IPS-20b (cell line): ENCODE data around the gene ITPRIP.

Experiments
- H3K27ac ChIP-seq: one replicate; pipeline ENCODE4 v1.5.1; 2013; ENCODE audit warnings: low read length
- H3K27me3 ChIP-seq: 2 replicates; pipeline ENCODE4 v1.6.1; 2013; ENCODE audit warnings: mild to moderate bottlenecking, low read length, inconsistent platforms; ENCODE audit not compliant: insufficient read depth
- H3K36me3 ChIP-seq: 2 replicates; pipeline ENCODE4 v1.6.1; 2013; ENCODE audit warnings: low read depth, mild to moderate bottlenecking, inconsistent platforms, low read length, moderate library complexity; ENCODE audit not compliant: insufficient read depth
- H3K4me1 ChIP-seq: 2 replicates; pipeline ENCODE4 v1.6.1; 2013; ENCODE audit warnings: mild to moderate bottlenecking, control low read depth, inconsistent platforms, low read length, moderate library complexity; ENCODE audit not compliant: insufficient read depth
- H3K4me3 ChIP-seq: 2 replicates; pipeline ENCODE4 v1.5.1; 2013; ENCODE audit warnings: mild to moderate bottlenecking, low read length, inconsistent platforms
- H3K9ac ChIP-seq: 2 replicates; pipeline ENCODE4 v1.6.1; 2013; ENCODE audit warnings: low read depth, mild to moderate bottlenecking, inconsistent platforms, low read length, moderate library complexity
- H3K9me3 ChIP-seq: 2 replicates; pipeline ENCODE4 v1.6.1; 2013; ENCODE audit warnings: mild to moderate bottlenecking, low read depth, low read length, inconsistent platforms; ENCODE audit not compliant: insufficient read depth

ITPRIP gene, protein sequence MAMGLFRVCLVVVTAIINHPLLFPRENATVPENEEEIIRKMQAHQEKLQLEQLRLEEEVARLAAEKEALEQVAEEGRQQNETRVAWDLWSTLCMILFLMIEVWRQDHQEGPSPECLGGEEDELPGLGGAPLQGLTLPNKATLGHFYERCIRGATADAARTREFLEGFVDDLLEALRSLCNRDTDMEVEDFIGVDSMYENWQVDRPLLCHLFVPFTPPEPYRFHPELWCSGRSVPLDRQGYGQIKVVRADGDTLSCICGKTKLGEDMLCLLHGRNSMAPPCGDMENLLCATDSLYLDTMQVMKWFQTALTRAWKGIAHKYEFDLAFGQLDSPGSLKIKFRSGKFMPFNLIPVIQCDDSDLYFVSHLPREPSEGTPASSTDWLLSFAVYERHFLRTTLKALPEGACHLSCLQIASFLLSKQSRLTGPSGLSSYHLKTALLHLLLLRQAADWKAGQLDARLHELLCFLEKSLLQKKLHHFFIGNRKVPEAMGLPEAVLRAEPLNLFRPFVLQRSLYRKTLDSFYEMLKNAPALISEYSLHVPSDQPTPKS

DNA sequence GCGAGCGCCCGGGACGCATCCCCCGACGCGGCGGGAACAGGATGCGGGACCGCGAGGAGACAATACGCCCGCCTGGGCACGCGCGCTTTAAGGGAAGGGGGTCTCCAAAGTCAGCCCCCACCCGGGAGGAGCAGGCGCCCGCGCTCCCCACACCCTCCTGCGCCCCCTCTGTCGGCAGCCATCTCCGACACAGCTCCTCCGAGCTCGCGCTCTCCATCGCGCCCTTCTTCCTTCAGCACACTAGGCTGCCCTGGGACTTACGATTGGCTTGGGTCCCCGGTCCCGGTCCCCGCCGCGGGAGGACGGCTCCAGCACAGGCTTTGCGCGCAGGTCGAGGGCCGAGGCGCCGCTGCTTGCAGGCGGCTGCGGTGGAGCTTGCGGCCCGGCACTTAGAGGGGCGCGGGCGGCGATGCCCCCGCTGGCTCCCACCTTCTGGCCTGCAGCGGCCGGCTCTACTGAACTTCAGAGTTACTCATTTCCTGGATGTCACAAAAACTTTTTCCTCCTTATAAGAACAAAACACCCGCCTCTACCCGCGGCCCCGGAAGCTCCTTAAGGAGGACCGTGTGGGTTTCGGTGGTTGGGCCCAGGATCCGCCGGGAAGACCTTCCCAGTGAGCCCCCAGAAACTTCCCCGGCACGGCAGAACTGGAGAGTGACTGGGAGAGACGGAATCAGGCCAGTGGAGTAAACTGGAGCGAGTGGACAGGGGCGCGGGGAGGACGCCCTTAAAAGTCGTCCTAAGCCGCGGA is at the start of gene ITPRIP:
ITPRIP (minus strand) TSS at position 481 of the 751 bp plus-strand sequence. CDS start 22,414 bp downstream, outside the sequence.
- Histone ChIP-seq H3K4me3 (peak within 1 kb of the TSS; percentile 95), H3K9me3 (no peaks in the 10 kb centered on the region), H3K4me1 (peaks cover 34% of the 10 kb centered on the region), H3K36me3 (peaks cover 4% of the 10 kb centered on the region; the same call in 1 of the 2 replicates), H3K9ac (peak within 1 kb of the TSS; percentile 92), H3K27me3 (peaks cover 9% of the 10 kb centered on the region), H3K27ac (peak within 1 kb of the TSS; percentile 64)

DNA sequence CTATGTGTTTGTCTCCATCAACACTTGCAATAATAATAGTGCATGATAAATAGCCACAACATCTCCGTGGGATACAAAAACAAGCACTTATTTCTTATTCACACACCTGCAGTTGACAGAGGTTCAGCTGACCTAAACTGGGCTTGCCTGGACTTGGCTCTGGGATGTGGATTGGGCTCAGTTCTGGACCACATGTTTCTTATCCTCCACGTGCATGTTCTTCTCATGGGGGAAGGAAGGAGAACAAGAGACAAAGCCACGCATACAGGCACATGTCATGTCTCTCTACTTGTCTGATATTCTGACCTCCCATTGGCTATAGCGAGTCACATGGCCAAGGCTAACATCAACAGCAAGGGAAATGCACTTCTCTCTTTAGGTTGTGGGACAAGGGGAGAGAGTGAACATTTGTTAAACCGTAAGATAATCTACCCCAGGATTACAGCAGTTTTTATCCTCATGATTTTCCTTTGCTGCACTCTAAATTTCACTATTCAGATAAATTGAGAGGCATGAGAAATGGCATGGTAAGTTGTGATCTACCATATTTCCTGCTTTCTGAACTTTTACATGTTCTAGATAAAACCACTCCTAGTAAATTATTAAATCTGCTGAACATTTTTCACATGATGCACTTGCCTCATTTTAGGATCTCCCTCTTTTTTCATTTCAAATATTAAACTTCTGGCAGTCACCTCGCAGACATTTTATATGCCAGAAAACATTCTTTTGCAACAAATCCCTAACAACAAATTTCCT is 49.0 kb upstream of the ITPRIP start:
- no peak overlapping the region for H3K9ac ChIP-seq
- no peaks in the 10 kb centered on the region for H3K36me3 ChIP-seq
- H3K27me3 ChIP-seq = no peaks in the 10 kb centered on the region
- H3K9me3 ChIP-seq = no peaks in the 10 kb centered on the region
- H3K4me1 ChIP-seq = peaks cover 8% of the 10 kb centered on the region
- H3K27ac ChIP-seq = no peak overlapping the region
- H3K4me3 ChIP-seq = no peak overlapping the region

DNA sequence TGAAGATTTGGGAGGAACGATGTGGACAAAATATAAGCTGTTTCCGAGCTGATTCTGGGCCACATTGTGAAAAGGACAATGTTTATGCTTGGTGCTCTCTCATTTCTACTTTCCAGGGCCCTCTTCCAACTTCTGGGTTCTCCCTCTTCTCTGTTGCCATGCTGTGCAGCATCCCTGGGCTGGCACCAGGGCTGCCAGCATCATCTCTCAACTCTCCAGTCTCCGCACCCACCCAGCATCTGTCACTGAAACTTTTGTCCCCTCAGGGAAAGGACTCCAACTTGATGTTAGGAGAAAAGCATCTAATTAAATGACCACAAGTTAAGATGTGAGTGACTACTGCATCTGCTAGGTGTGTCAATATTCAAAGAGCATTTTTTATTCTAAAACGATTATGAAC is 42.1 kb upstream of the ITPRIP start:
- no peak overlapping the region for H3K27ac ChIP-seq
- H3K36me3 ChIP-seq = no peaks in the 10 kb centered on the region
- H3K27me3 ChIP-seq = no peaks in the 10 kb centered on the region
- H3K9ac ChIP-seq = no peak overlapping the region
- no peak overlapping the region for H3K4me3 ChIP-seq
- H3K9me3 ChIP-seq = no peaks in the 10 kb centered on the region
- peaks cover 12% of the 10 kb centered on the region; the same call in 1 of the 2 replicates for H3K4me1 ChIP-seq

DNA sequence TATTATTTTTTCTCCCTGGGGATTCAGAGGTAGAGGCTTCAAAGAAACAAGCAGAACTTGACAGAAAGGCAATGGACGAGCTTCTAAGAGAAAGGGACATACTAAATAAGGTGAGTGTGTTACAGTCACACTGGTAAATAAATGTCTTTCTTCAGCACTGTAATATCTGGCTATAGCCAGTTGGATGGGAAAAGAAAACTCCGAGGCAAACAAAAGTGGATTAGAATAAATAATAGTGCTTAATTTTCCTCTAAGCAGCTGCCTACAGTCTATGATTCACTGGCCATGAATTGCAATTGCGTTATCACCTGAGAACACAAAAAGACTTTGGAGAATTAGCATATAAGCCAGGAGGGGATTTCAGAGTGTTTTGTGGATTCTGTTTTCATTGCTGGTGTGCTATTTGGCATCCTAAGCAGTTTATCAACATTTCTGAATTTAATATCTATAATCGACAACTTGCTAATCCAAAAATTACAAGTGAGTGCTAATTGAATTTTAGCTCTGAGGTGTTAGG is 38.6 kb upstream of the ITPRIP start:
- H3K36me3 ChIP-seq = no peaks in the 10 kb centered on the region
- peaks cover under 1% of the 10 kb centered on the region; the same call in 1 of the 2 replicates for H3K9me3 ChIP-seq
- no peak overlapping the region for H3K4me3 ChIP-seq
- H3K9ac ChIP-seq = no peak overlapping the region
- H3K27ac ChIP-seq = no peak overlapping the region
- no peaks in the 10 kb centered on the region for H3K27me3 ChIP-seq
- peaks cover 12% of the 10 kb centered on the region; the same call in 1 of the 2 replicates for H3K4me1 ChIP-seq

DNA sequence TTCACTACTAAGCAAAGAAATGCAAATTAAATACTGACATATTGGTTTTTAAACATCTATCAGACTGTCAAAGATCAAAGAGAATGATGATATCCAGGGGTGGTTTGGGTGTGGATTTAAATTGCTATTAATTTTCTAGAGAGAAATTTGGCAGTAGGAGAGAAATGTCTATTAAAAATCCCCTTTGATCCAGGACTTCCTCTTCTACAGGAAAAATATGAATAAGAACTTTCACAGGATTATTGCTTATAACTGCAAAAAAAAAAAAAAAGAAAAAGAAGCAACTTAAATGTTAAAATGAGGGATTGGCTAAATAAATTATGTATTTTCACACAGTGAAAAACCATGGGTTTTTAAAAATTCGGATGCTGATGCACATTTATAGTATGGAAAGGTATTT is 36.3 kb upstream of the ITPRIP start:
- no peak overlapping the region for H3K27ac ChIP-seq
- no peaks in the 10 kb centered on the region for H3K27me3 ChIP-seq
- no peaks in the 10 kb centered on the region; the same call in 1 of the 2 replicates for H3K36me3 ChIP-seq
- H3K9me3 ChIP-seq = peaks cover 9% of the 10 kb centered on the region; the same call in 1 of the 2 replicates
- no peak overlapping the region for H3K9ac ChIP-seq
- no peak overlapping the region for H3K4me3 ChIP-seq
- H3K4me1 ChIP-seq = peaks cover 12% of the 10 kb centered on the region; the same call in 1 of the 2 replicates

DNA sequence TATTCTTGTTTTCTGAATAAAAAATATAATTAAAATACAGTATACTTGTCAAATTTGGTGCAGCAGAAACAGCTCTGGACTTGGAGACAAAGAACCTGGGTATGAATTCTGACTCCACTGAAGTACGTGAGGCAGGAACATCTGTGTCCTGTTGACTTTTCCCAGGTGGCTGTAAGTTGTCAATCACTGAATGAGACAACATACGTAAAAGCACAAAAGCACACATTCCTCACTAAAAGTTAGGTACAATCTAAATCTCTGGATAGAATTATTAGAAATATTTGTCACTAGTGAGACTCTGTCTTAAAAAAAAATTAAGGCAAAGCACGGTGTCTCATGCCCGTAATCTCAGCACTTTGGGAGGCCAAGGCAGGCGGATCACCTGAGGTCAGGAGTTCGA is 33.5 kb upstream of the ITPRIP start:
- Histone ChIP-seq H3K27ac (no peak overlapping the region), H3K9ac (no peak overlapping the region), H3K9me3 (peaks cover 9% of the 10 kb centered on the region; the same call in 1 of the 2 replicates), H3K27me3 (no peaks in the 10 kb centered on the region), H3K4me1 (peaks cover 13% of the 10 kb centered on the region; the same call in 1 of the 2 replicates), H3K4me3 (no peak overlapping the region), H3K36me3 (no peaks in the 10 kb centered on the region; the same call in 1 of the 2 replicates)

DNA sequence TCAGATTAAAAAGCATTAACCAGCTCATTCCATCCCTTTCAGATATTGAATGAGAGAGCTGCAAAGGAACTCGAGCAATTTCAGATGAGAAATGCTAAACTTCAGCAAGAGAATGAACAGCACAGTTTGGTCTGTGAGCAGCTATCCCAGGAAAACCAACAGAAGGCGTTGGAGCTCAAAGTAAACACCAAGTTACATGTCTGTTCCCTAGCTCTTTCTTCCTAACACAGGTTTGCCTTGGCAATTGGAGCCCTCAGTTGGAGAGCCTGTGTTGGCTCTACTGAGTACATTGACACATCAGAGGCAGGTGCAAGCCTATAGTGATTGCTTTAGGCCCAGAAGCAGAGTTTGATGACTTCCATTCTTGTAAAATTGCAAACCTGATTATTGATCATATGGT is 30.1 kb upstream of the ITPRIP start:
- Histone ChIP-seq H3K9me3 (peaks cover 9% of the 10 kb centered on the region; the same call in 1 of the 2 replicates), H3K27me3 (no peaks in the 10 kb centered on the region), H3K36me3 (no peaks in the 10 kb centered on the region; the same call in 1 of the 2 replicates), H3K4me1 (peaks cover 10% of the 10 kb centered on the region; the same call in 1 of the 2 replicates), H3K9ac (no peak overlapping the region), H3K27ac (no peak overlapping the region), H3K4me3 (no peak overlapping the region)

DNA sequence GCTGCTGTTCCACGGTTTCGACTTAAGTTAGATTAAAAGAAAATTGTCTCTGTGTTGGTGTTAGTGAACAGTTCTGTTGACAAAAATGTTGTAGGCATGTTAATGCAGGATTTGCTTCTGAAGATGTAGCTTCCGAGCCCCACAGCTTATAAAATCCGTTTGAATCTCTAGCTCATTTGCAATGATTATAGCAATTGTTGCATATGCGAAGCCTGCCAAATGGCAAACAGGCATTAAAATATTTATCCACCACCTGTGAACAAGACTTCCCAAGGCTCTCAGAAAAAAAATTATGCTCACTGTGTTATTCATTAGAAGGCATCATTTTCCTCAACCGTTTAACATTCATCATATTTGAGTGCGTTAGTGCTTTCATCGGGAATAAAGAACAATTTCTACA is 29.6 kb upstream of the ITPRIP start:
- H3K4me3 ChIP-seq = no peak overlapping the region
- H3K27me3 ChIP-seq = no peaks in the 10 kb centered on the region
- H3K36me3 ChIP-seq = no peaks in the 10 kb centered on the region; the same call in 1 of the 2 replicates
- no peak overlapping the region for H3K27ac ChIP-seq
- H3K9me3 ChIP-seq = peaks cover 9% of the 10 kb centered on the region; the same call in 1 of the 2 replicates
- no peak overlapping the region for H3K9ac ChIP-seq
- H3K4me1 ChIP-seq = peaks cover 10% of the 10 kb centered on the region; the same call in 1 of the 2 replicates

DNA sequence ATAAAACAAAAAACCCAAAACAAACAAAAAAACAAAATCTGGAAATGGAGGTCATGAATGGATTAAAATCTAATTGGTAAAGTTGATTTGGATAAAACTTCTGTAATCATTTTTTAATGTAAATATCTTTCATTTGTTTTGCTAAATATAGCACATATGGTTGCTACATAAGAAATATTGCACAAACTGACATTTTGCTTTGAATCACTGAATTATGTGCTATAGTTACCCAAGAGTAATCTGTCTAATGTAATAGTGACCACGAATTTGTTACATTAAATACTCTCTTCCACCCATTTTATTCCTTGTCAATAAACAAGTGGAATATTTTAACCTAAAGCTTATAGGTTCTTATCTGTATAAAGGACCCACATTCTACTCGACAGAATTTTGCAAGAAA is 21.5 kb upstream of the ITPRIP start:
- peaks cover 6% of the 10 kb centered on the region for H3K27me3 ChIP-seq
- H3K4me1 ChIP-seq = no peaks in the 10 kb centered on the region
- no peaks in the 10 kb centered on the region; the same call in 1 of the 2 replicates for H3K9me3 ChIP-seq
- H3K27ac ChIP-seq = no peak overlapping the region
- no peaks in the 10 kb centered on the region for H3K36me3 ChIP-seq
- no peak overlapping the region for H3K9ac ChIP-seq
- no peak overlapping the region for H3K4me3 ChIP-seq

DNA sequence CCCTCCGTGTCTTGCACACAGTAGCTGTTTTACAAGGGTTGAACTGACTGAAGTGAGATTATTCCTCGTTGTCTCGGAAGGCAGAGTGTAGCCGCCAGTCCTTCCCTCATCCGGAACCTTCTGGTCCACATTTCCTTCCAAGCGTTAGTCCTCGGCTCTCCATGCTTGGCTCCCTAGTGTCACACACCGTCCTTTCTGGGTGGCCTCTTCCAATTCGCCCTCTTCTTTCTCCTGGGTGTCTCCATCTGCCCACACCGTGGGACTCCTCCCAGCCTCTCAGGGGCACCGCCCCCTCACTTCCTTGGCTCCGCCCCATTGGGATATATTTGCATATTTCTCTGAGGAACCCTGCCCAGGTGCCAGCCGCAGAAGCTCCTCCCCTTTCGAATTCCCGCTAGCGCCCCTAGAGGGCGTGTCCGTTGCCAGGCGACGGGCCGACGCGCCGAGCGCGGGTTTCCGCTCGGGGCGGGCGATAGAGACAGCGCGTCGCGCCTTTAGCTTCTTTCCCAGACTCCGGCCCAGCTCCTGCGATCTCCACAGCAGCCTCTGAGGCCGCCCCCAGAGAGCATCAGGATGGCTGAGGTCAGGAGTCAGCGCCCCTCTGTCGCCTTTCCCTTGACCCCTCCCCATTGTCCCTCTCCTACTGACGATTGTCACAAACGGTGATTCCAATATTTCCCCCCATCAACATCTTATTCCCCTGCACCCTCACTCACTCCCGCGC is 15.2 kb upstream of the ITPRIP start, which contains the start of gene CFAP58:
CFAP58 (plus strand) TSS at position 509 of the 724 bp plus-strand sequence; CDS start at position 574, 65 bp downstream.
- Histone ChIP-seq H3K4me3 (peak within 1 kb of the TSS; percentile 56), H3K9ac (0 out of 2 replicates have a peak within 1 kb of the TSS, but pooled peaks have one; percentile 34), H3K27ac (no peak within 1 kb of the TSS), H3K9me3 (no peaks in the 10 kb centered on the region), H3K4me1 (peaks cover 8% of the 10 kb centered on the region), H3K36me3 (no peaks in the 10 kb centered on the region), H3K27me3 (peaks cover 24% of the 10 kb centered on the region)
